HepG2 (cell line): ENCODE data around the gene AKAP1. TPM values are rescaled to one million over a fixed set of nuclear protein-coding genes. Genes with fewer than 3 reads are reported as not detected.

Experiments
- IKZF1 ChIP-seq: fragments of 450-650 bp; IDR thresholded peaks from 2 replicates; pipeline ENCODE4 v1.7.1; 2016
- PATZ1 ChIP-seq: sonication (generic); formaldehyde crosslinking; IDR thresholded peaks from 2 replicates; pipeline ENCODE4 v1.4.0; 2020; ENCODE audit warnings: missing genetic modification reagents
- PAXIP1 ChIP-seq: sonication (generic); formaldehyde crosslinking; conservative IDR thresholded peaks from 2 replicates; pipeline ENCODE4 v1.4.0; 2020; ENCODE audit warnings: mild to moderate bottlenecking, missing genetic modification reagents, moderate library complexity
- RORA ChIP-seq: sonication (generic); formaldehyde crosslinking; IDR thresholded peaks from 2 replicates; pipeline ENCODE4 v1.5.0; 2020; ENCODE audit warnings: mild to moderate bottlenecking, missing genetic modification reagents, moderate library complexity
- TEF ChIP-seq: sonication (generic); formaldehyde crosslinking; IDR thresholded peaks from 2 replicates; pipeline ENCODE4 v1.5.0; 2020; ENCODE audit warnings: missing genetic modification reagents
- TERF1 ChIP-seq: sonication (generic); formaldehyde crosslinking; IDR thresholded peaks from 2 replicates; pipeline ENCODE4 v1.8.0; 2022; ENCODE audit warnings: mild to moderate bottlenecking, missing genetic modification reagents, moderate library complexity
- ZBTB8A ChIP-seq: sonication (generic); formaldehyde crosslinking; IDR thresholded peaks from 2 replicates; pipeline ENCODE4 v1.4.0; 2020; ENCODE audit warnings: mild to moderate bottlenecking, low read depth, missing genetic modification reagents, borderline replicate concordance
- ZC3H4 ChIP-seq: sonication (generic); formaldehyde crosslinking; IDR thresholded peaks from 2 replicates; pipeline ENCODE4 v1.4.0; 2020; ENCODE audit warnings: missing genetic modification reagents, borderline replicate concordance
- ZNF225 ChIP-seq: sonication (generic); formaldehyde crosslinking; IDR thresholded peaks from 2 replicates; pipeline ENCODE4 v1.4.0; 2020; ENCODE audit warnings: mild to moderate bottlenecking, missing genetic modification reagents
- ZNF235 ChIP-seq: sonication (generic); formaldehyde crosslinking; IDR thresholded peaks from 2 replicates; pipeline ENCODE4 v1.8.1; 2023; ENCODE audit warnings: mild to moderate bottlenecking, missing genetic modification reagents, borderline replicate concordance
- ZNF577 ChIP-seq: sonication (generic); formaldehyde crosslinking; IDR thresholded peaks from 2 replicates; pipeline ENCODE4 v1.4.0; 2020; ENCODE audit warnings: mild to moderate bottlenecking, low read depth, missing genetic modification reagents, borderline replicate concordance
- polyA plus RNA-seq, 8 experiments: library from polyadenylated mRNA; depleted of rRNA in 3 of 8; stranded (reverse) in 7 of 8; unstranded in 1 of 8; fragments of >200 nt; fragmentation: Illumina TruSeq in 4 of 8; extraction: Trizol in 4 of 8; gene quantifications; 2 replicates each; pipeline versions ENCODE4 v1.2.1 to v1.2.3, GENCODE V29; 2011 to 2016; ENCODE audit warnings: low read depth in 4 of 8, missing spikeins in 1 of 8, mixed read lengths in 1 of 8; ENCODE audit not compliant: insufficient read depth in 1 of 8
- total RNA-seq, 5 experiments: library from RNA; depleted of rRNA; stranded (reverse); fragments of >200 nt; fragmentation: Illumina TruSeq; extraction: Trizol; gene quantifications; 2 replicates each; pipeline ENCODE4 v1.2.3, GENCODE V29; 2016; ENCODE audit warnings: low read depth in 1 of 5
- TF ChIP-seq, protein P1 (sequence below): IDR thresholded peaks from 2 replicates; pipeline ENCODE4 v1.6.1; 2012; ENCODE audit warnings: inconsistent platforms
- TF ChIP-seq, protein P2 (sequence below): sonication (generic); formaldehyde crosslinking; IDR thresholded peaks from 2 replicates; pipeline ENCODE4 v1.4.0; 2020; ENCODE audit warnings: missing genetic modification reagents, borderline replicate concordance
- TF ChIP-seq, protein P3 (sequence below): sonication (generic); formaldehyde crosslinking; IDR thresholded peaks from 2 replicates; pipeline ENCODE4 v1.4.0; 2020; ENCODE audit warnings: mild to moderate bottlenecking, missing genetic modification reagents, borderline replicate concordance

The AKAP1 gene
- total and polyA plus RNA-seq, 2 of the 13 experiments (the other 11 are each of a cell fraction or from before 2014, with no cell fraction given): 101 to 131 TPM

DNA sequence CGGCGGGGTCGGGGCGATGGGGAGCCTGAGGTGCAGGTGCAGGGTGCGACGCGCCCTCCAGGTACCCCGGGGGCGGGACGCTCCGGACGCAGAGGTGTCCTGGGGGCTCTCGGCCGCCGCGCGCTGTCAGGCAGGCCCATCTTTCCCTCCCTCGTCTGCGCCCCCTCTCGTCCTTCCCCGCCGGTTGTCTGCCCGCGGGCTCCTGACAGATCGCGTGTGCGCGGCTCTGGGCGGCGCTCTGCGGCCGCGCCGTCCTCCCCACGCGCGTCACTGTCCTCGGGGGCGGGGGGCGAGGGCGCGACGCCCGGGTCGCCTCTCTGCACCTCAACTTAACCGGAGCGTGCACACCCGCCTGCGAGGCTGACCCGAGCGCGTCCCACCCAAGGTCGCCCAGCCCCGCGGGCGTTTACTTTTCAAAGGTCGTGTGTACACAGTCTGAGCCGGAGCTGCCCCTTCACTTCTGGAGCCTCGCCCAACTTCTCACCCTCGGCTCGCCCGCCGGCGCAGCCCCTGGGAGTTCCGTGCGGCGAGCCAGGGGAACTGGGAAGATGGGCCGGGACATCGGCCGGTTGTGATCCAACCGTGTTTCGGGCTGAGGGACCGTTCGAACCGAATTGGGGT, 512 bp downstream of the AKAP1 start (continued):
- TF ChIP-seq, protein P1, sequence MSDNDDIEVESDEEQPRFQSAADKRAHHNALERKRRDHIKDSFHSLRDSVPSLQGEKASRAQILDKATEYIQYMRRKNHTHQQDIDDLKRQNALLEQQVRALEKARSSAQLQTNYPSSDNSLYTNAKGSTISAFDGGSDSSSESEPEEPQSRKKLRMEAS: peak; percentile 89
- TF ChIP-seq IKZF1: no peak
- no peak; the same call in 1 of the 2 replicates for TF ChIP-seq TERF1
- peak; percentile 87; the same call in 1 of the 2 replicates for TF ChIP-seq ZC3H4
- TF ChIP-seq ZNF225 (CRISPR knock-in tag): peak; percentile 85
- peak; percentile 87 for TF ChIP-seq ZNF235 (CRISPR knock-in tag)
- TF ChIP-seq PAXIP1 (CRISPR knock-in tag): peak; percentile 96
- 0 out of 2 replicates have a peak, but pooled peaks have one; percentile 29 for TF ChIP-seq ZBTB8A
- peak; percentile 89 for TF ChIP-seq PATZ1 (CRISPR knock-in tag)
- TF ChIP-seq ZNF577 (CRISPR knock-in tag): no peak
- TF ChIP-seq TEF: no peak
- TF ChIP-seq, protein P2, sequence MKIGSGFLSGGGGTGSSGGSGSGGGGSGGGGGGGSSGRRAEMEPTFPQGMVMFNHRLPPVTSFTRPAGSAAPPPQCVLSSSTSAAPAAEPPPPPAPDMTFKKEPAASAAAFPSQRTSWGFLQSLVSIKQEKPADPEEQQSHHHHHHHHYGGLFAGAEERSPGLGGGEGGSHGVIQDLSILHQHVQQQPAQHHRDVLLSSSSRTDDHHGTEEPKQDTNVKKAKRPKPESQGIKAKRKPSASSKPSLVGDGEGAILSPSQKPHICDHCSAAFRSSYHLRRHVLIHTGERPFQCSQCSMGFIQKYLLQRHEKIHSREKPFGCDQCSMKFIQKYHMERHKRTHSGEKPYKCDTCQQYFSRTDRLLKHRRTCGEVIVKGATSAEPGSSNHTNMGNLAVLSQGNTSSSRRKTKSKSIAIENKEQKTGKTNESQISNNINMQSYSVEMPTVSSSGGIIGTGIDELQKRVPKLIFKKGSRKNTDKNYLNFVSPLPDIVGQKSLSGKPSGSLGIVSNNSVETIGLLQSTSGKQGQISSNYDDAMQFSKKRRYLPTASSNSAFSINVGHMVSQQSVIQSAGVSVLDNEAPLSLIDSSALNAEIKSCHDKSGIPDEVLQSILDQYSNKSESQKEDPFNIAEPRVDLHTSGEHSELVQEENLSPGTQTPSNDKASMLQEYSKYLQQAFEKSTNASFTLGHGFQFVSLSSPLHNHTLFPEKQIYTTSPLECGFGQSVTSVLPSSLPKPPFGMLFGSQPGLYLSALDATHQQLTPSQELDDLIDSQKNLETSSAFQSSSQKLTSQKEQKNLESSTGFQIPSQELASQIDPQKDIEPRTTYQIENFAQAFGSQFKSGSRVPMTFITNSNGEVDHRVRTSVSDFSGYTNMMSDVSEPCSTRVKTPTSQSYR (CRISPR knock-in tag): peak; percentile 62; the same call in 1 of the 2 replicates
- TF ChIP-seq, protein P3, sequence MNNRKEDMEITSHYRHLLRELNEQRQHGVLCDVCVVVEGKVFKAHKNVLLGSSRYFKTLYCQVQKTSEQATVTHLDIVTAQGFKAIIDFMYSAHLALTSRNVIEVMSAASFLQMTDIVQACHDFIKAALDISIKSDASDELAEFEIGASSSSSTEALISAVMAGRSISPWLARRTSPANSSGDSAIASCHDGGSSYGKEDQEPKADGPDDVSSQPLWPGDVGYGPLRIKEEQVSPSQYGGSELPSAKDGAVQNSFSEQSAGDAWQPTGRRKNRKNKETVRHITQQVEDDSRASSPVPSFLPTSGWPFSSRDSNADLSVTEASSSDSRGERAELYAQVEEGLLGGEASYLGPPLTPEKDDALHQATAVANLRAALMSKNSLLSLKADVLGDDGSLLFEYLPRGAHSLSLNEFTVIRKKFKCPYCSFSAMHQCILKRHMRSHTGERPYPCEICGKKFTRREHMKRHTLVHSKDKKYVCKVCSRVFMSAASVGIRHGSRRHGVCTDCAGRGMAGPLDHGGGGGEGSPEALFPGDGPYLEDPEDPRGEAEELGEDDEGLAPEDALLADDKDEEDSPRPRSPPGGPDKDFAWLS (CRISPR knock-in tag): peak; percentile 85
- TF ChIP-seq RORA (CRISPR knock-in tag): peak; percentile 5; the same call in 1 of the 2 replicates
